ENCODE results near the gene MARCHF4.

The MARCHF4 gene

GRCh38 chr2:216341121-216341520, 31.2 kb downstream of the MARCHF4 start:
- H3F3A ChIP-seq (ENCODE audit: insufficient read depth, low read length): no peaks in the 10 kb centered on the region
- no peaks in the 10 kb centered on the region for H3K9me3 ChIP-seq (replicated peaks; ENCODE audit: insufficient read depth, low read length)
- no peaks in the 10 kb centered on the region for H3K4me1 ChIP-seq (ENCODE audit: low read length)
- no peaks in the 10 kb centered on the region for H3K9me2 ChIP-seq (replicated peaks; ENCODE audit: insufficient read depth, low read length)
- no peaks in the 10 kb centered on the region for H3K36me3 ChIP-seq (replicated peaks; ENCODE audit: insufficient read depth, low read length)
- no peaks in the 10 kb centered on the region for H4K20me1 ChIP-seq (ENCODE audit: insufficient read depth, low read length)
- H3K27me3 ChIP-seq (replicated peaks; ENCODE audit: insufficient read depth, low read length): no peaks in the 10 kb centered on the region
- H3K4me2 ChIP-seq (ENCODE audit: low read depth, low read length): no peak overlapping the region
- H3K79me2 ChIP-seq (ENCODE audit: low read length): no peaks in the 10 kb centered on the region
- no peak overlapping the region for H3K27ac ChIP-seq (ENCODE audit: low read length)
- H3K4me3 ChIP-seq (ENCODE audit: low read length): no peak overlapping the region
- no peak overlapping the region for H3K9ac ChIP-seq (ENCODE audit: low read length)
- TF ChIP-seq EZH2phosphoT487 (IDR thresholded peaks at IDR 0.05; ENCODE audit: low read length): no peak
- no peak for TF ChIP-seq EZH2 (optimal IDR thresholded peaks at IDR 0.05; ENCODE audit: low read depth, low read length)
- no peak for TF ChIP-seq CTCF (IDR thresholded peaks at IDR 0.05; ENCODE audit: low read length)
- no peak for DNase-seq
- no peak overlapping the region for H2AFZ ChIP-seq (ENCODE audit: low read length)

GRCh38 chr2:216340280-216340631, 32.0 kb downstream of the MARCHF4 start:
- H3K9ac ChIP-seq (ENCODE audit: low read length): no peak overlapping the region

GRCh38 chr2:216339456-216340279, 32.6 kb downstream of the MARCHF4 start:
- Histone ChIP-seq H3K79me2 (ENCODE audit: low read length) (no peaks in the 10 kb centered on the region), H3F3A (ENCODE audit: insufficient read depth, low read length) (no peaks in the 10 kb centered on the region), H2AFZ (ENCODE audit: low read length) (no peak overlapping the region), H3K27ac (ENCODE audit: low read length) (no peak overlapping the region), H3K4me3 (ENCODE audit: low read length) (no peak overlapping the region), H3K27me3 (replicated peaks; ENCODE audit: insufficient read depth, low read length) (no peaks in the 10 kb centered on the region), H3K9ac (ENCODE audit: low read length) (no peak overlapping the region), H3K9me3 (replicated peaks; ENCODE audit: insufficient read depth, low read length) (no peaks in the 10 kb centered on the region), H3K4me2 (ENCODE audit: low read depth, low read length) (no peak overlapping the region), H3K36me3 (replicated peaks; ENCODE audit: insufficient read depth, low read length) (no peaks in the 10 kb centered on the region), H4K20me1 (ENCODE audit: insufficient read depth, low read length) (no peaks in the 10 kb centered on the region), H3K9me2 (replicated peaks; ENCODE audit: insufficient read depth, low read length) (no peaks in the 10 kb centered on the region), H3K4me1 (ENCODE audit: low read length) (no peaks in the 10 kb centered on the region)
- no peak for TF ChIP-seq EZH2phosphoT487 (IDR thresholded peaks at IDR 0.05; ENCODE audit: low read length)
- no peak for TF ChIP-seq CTCF (IDR thresholded peaks at IDR 0.05; ENCODE audit: low read length)
- TF ChIP-seq EZH2 (optimal IDR thresholded peaks at IDR 0.05; ENCODE audit: low read depth, low read length): no peak
- no peak for DNase-seq

More at GRCh38 chr2:216340280-216340631, 32.0 kb downstream of the MARCHF4 start:
- Histone ChIP-seq H3K4me3 (ENCODE audit: low read length) (no peak overlapping the region), H2AFZ (ENCODE audit: low read length) (no peak overlapping the region), H3K27ac (ENCODE audit: low read length) (no peak overlapping the region), H3K4me2 (ENCODE audit: low read depth, low read length) (no peak overlapping the region), H4K20me1 (ENCODE audit: insufficient read depth, low read length) (no peaks in the 10 kb centered on the region), H3F3A (ENCODE audit: insufficient read depth, low read length) (no peaks in the 10 kb centered on the region), H3K9me3 (replicated peaks; ENCODE audit: insufficient read depth, low read length) (no peaks in the 10 kb centered on the region), H3K9me2 (replicated peaks; ENCODE audit: insufficient read depth, low read length) (no peaks in the 10 kb centered on the region), H3K36me3 (replicated peaks; ENCODE audit: insufficient read depth, low read length) (no peaks in the 10 kb centered on the region), H3K27me3 (replicated peaks; ENCODE audit: insufficient read depth, low read length) (no peaks in the 10 kb centered on the region), H3K4me1 (ENCODE audit: low read length) (no peaks in the 10 kb centered on the region), H3K79me2 (ENCODE audit: low read length) (no peaks in the 10 kb centered on the region)
- no peak for DNase-seq
- TF ChIP-seq EZH2phosphoT487 (IDR thresholded peaks at IDR 0.05; ENCODE audit: low read length) (no peak), EZH2 (optimal IDR thresholded peaks at IDR 0.05; ENCODE audit: low read depth, low read length) (no peak), CTCF (IDR thresholded peaks at IDR 0.05; ENCODE audit: low read length) (no peak)
